Upper lobe of left lung (tissue), 4 donors: ENCODE results near the gene SORBS2.

ENCODE experiments used
- CTCF ChIP-seq, 6 experiments: fragments of 450-650 bp in 4 of 6; fragments of 200-600 bp in 2 of 6; sonication (generic) in 2 of 6; IDR thresholded peaks; one replicate each; pipeline ENCODE4 v1.5.1; 2016 to 2019; ENCODE audit warnings: antibody characterized with exemption in 6 of 6
- EP300 ChIP-seq, 4 donors: sonication (generic); formaldehyde crosslinking; IDR thresholded peaks; one replicate each; pipeline ENCODE4 v1.5.1; 2017; ENCODE audit warnings: antibody characterized with exemption in 4 of 4, control low read depth in 2 of 4
- POLR2AphosphoS5 ChIP-seq, 2 donors: sonication (generic); formaldehyde crosslinking; IDR thresholded peaks; one replicate each; pipeline ENCODE4 v1.5.1; 2017; ENCODE audit warnings: antibody characterized with exemption in 2 of 2

GRCh38 chr4:185774845-185775680 lies 36.9 kb downstream of the SORBS2 start:
- TF ChIP-seq POLR2AphosphoS5 (IDR thresholded peaks at IDR 0.05) (no peak), CTCF (IDR thresholded peaks at IDR 0.05) (no peak), EP300 (IDR thresholded peaks at IDR 0.05) (no peak)
